GM18907 (cell line): ENCODE data around the gene MAN2A1.

Experiments used
- ATAC-seq: cut with Tn5 transposase; IDR thresholded peaks from one replicate; pipeline ENCODE4 v1.9.1; 2021; ENCODE audit warnings: mild to moderate bottlenecking, moderate library complexity; ENCODE audit not compliant: unreplicated experiment

MAN2A1 gene

GRCh38 chr5:109899163-109899535 lies 209.4 kb downstream of the MAN2A1 start:
- ATAC-seq: no peak

GRCh38 chr5:109900461-109900860 lies 210.7 kb downstream of the MAN2A1 start:
- ATAC-seq: no peak

- no peak for ATAC-seq
Observed at GRCh38 chr5:109900911-109901627, 211.3 kb downstream of the MAN2A1 start.

- ATAC-seq: no peak
Observed at GRCh38 chr5:109901628-109901981, 211.9 kb downstream of the MAN2A1 start.

- no peak for ATAC-seq
Observed at GRCh38 chr5:109903061-109903460, 213.3 kb downstream of the MAN2A1 start.

GRCh38 chr5:109905906-109906305 lies 216.2 kb downstream of the MAN2A1 start:
- no peak for ATAC-seq

- no peak for ATAC-seq
Observed at GRCh38 chr5:109907189-109907588, 217.5 kb downstream of the MAN2A1 start.

- ATAC-seq: no peak
Observed at GRCh38 chr5:109907731-109908130, 218.0 kb downstream of the MAN2A1 start.

- ATAC-seq: no peak
Observed at GRCh38 chr5:109908366-109908765, 218.6 kb downstream of the MAN2A1 start.

- ATAC-seq: no peak
Observed at GRCh38 chr5:109910874-109911273, 221.1 kb downstream of the MAN2A1 start.

- no peak for ATAC-seq
Observed at GRCh38 chr5:109911731-109912130, 222.0 kb downstream of the MAN2A1 start.

GRCh38 chr5:109914906-109915305 lies 225.2 kb downstream of the MAN2A1 start:
- ATAC-seq: no peak

GRCh38 chr5:109916481-109917153 lies 226.9 kb downstream of the MAN2A1 start:
- ATAC-seq: no peak
